Panc1 (cell line): ENCODE data around the gene RIF1.

Experiments used
- CTCF ChIP-seq: fragments of 450-650 bp; IDR thresholded peaks from 2 replicates; pipeline ENCODE4 v1.5.1; 2017; ENCODE audit warnings: mild to moderate bottlenecking
- SIN3A ChIP-seq: IDR thresholded peaks from 2 replicates; pipeline ENCODE4 v1.6.1; 2012; ENCODE audit warnings: low read depth, mild to moderate bottlenecking, low read length, moderate library complexity, borderline replicate concordance; ENCODE audit not compliant: insufficient read depth

DNA sequence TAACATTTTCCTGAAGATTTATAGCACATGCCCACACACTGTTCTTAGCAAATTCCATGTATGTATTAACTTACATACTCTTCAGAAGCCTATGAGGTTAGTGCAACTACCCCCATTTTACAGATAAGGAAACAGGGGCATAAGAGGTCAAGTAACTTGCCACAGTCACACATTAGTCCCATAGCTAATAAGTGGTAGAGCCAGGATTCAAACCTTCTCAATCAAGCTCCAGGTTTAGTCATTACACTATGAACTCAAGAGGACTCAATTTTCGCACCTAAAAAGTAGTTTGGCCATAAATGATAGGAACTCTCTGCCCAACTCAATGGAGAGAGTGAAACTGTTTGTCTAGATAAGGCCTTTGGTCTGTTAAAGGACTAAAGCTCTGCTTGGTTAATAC, 9.7 kb upstream of the RIF1 start:
- TF ChIP-seq CTCF (no peak), SIN3A (no peak)
